Naive thymus-derived CD4-positive, alpha-beta T cell (primary cell): ENCODE measurements around the gene ZSCAN26. TPM values are rescaled to one million over a fixed set of nuclear protein-coding genes. Genes with fewer than 3 reads are reported as not detected.

Experiments
- ATAC-seq: fragments of 150-1000 bp; cut with Tn5 transposase; 2 replicates; pipeline ENCODE4 v1.10.0; 2021; ENCODE audit warnings: mild to moderate bottlenecking, moderate library complexity
- CTCF ChIA-PET: fragments of 350-600 bp; sonication (Branson Sonifier 250); formaldehyde crosslinking; loops from one replicate; lab custom pipeline; 2021; ENCODE audit warnings: antibody characterized with exemption; lab: Charles Lee
- POLR2A ChIA-PET: fragments of 350-600 bp; sonication (Branson Sonifier 250); formaldehyde crosslinking; loops from one replicate; lab custom pipeline; 2021; ENCODE audit warnings: antibody characterized with exemption, inconsistent platforms; lab: Charles Lee
- DNase-seq, 9 donors: peaks; one replicate each; pipeline versions ENCODE4 v3.0.0 to v3.0.0-alpha.2; 2020 to 2022; ENCODE audit warnings: mixed read lengths in 1 of 9
- H3K27ac ChIP-seq: one replicate; pipeline ENCODE4 v1.7.0; 2013; ENCODE audit warnings: mild to moderate bottlenecking, low read depth, low read length, moderate library complexity
- H3K27me3 ChIP-seq, 2 donors: one replicate each; pipeline ENCODE4 v1.7.0; 2013; ENCODE audit warnings: low read length in 2 of 2, mild to moderate bottlenecking in 2 of 2, moderate library complexity in 2 of 2; ENCODE audit not compliant: control insufficient read depth in 2 of 2, insufficient read depth in 2 of 2
- H3K36me3 ChIP-seq, 3 experiments: 1 replicate in 2 of 3; 2 replicates in 1 of 3; pipeline ENCODE4 v1.7.0; 2013; ENCODE audit warnings: low read length in 3 of 3, mild to moderate bottlenecking in 3 of 3, moderate library complexity in 1 of 3; ENCODE audit not compliant: insufficient read depth in 3 of 3, control insufficient read depth in 2 of 3
- H3K4me1 ChIP-seq, 2 donors: one replicate each; pipeline ENCODE4 v1.7.0; 2013; ENCODE audit warnings: low read length in 2 of 2, mild to moderate bottlenecking in 2 of 2, moderate library complexity in 1 of 2; ENCODE audit not compliant: control insufficient read depth in 2 of 2, insufficient read depth in 2 of 2
- H3K4me3 ChIP-seq: 2 replicates; pipeline ENCODE4 v1.7.0; 2013; ENCODE audit warnings: mild to moderate bottlenecking, low read length
- H3K9me3 ChIP-seq, 3 experiments: 1 replicate in 2 of 3; 2 replicates in 1 of 3; pipeline ENCODE4 v1.7.0; 2013; ENCODE audit warnings: low read length in 3 of 3; ENCODE audit not compliant: control insufficient read depth in 2 of 3
- H3K27ac Mint-ChIP-seq, 9 donors: one replicate each; pipeline ENCODE4 v1.8.0; 2020 to 2022; ENCODE audit warnings: mixed read lengths in 9 of 9, mild to moderate bottlenecking in 8 of 9, moderate library complexity in 5 of 9, inconsistent platforms in 2 of 9
- H3K27me3 Mint-ChIP-seq, 5 donors: one replicate each; pipeline ENCODE4 v1.8.0; 2021 to 2022; ENCODE audit warnings: mixed read lengths in 5 of 5, mild to moderate bottlenecking in 1 of 5
- H3K36me3 Mint-ChIP-seq, 5 donors: one replicate each; pipeline ENCODE4 v1.8.0; 2020 to 2022; ENCODE audit warnings: mixed read lengths in 5 of 5, mild to moderate bottlenecking in 3 of 5, inconsistent platforms in 1 of 5
- H3K4me1 Mint-ChIP-seq, 7 donors: one replicate each; pipeline ENCODE4 v1.8.0; 2020 to 2022; ENCODE audit warnings: mixed read lengths in 7 of 7, mild to moderate bottlenecking in 3 of 7, inconsistent platforms in 1 of 7
- H3K4me3 Mint-ChIP-seq, 10 donors: one replicate each; pipeline ENCODE4 v1.8.0; 2020 to 2022; ENCODE audit warnings: mild to moderate bottlenecking in 10 of 10, mixed read lengths in 10 of 10, moderate library complexity in 6 of 10, inconsistent platforms in 2 of 10
- H3K9me3 Mint-ChIP-seq, 11 donors: one replicate each; pipeline ENCODE4 v1.8.0; 2020 to 2022; ENCODE audit warnings: mixed read lengths in 11 of 11, mild to moderate bottlenecking in 4 of 11, inconsistent platforms in 1 of 11, moderate library complexity in 1 of 11
- intact Hi-C, 2 donors: fragments of 100-400 bp; cut with micrococcal nuclease; formaldehyde crosslinking; loops; one replicate each; pipeline ENCODE4 v1.15.1; 2023
- polyA plus RNA-seq, 2 donors: library from polyadenylated mRNA; unstranded; fragments of 300-500 nt; fragmentation: Illumina TruSeq; gene quantifications; one replicate each; pipeline ENCODE4 v1.2.3, GENCODE V29; 2021
- total RNA-seq, 6 experiments: library from RNA in 5 of 6; stranded (reverse) in 5 of 6; gene quantifications; 1 replicate in 5 of 6; 2 replicates in 1 of 6; pipeline ENCODE4 v1.2.3 and lab custom pipeline; 2021 to 2026

Gene ZSCAN26
- total and polyA plus RNA-seq, 7 experiments from 2014 or later: 8.0 to 27.8 (median 15.5) TPM

DNA sequence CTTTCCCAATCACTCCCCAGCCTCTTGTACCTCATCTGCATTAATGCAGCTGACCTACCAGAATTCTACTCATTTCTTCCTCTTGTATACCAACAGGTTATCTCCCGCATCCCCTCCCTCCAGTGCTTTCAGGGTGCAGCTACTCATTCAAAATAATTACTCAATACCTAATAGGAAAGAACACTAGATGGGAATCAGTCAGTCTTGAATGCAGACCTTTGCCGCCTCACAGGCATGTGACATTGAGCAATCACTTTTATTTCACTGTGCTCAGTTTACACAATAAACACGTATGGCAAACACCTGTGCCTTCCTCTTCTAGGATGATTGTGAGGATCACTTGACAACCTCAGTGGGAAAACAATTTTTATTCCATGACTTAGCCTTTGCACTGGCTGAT lies 55.7 kb downstream of the ZSCAN26 start:
- Mint-ChIP-seq H3K27ac (no peak overlapping the region), H3K36me3 (peaks cover 9 to 25% (median 22%) of the 10 kb centered on the region in 5 donors), H3K27me3 (peaks cover 0 to 15% (median 11%) of the 10 kb centered on the region in 5 donors), H3K4me3 (no peak overlapping the region), H3K4me1 (no peaks in the 10 kb centered on the region), H3K9me3 (peaks cover 13 to 40% (median 24%) of the 10 kb centered on the region in 11 donors)
- DNase-seq (no peak), ATAC-seq (no peak)
- H3K4me3 ChIP-seq: no peak overlapping the region
- CTCF ChIA-PET: no interaction called here
- H3K9me3 ChIP-seq: peaks cover 0 to 16% (median 5%) of the 10 kb centered on the region in 3 experiments
- H3K27me3 ChIP-seq: no peaks in the 10 kb centered on the region
- POLR2A ChIA-PET: no interaction called here
- intact Hi-C loops: no loop called here
- peaks cover 0 to 5% (median 0%) of the 10 kb centered on the region in 3 experiments for H3K36me3 ChIP-seq
- H3K27ac ChIP-seq: no peak overlapping the region
- no peaks in the 10 kb centered on the region for H3K4me1 ChIP-seq

DNA sequence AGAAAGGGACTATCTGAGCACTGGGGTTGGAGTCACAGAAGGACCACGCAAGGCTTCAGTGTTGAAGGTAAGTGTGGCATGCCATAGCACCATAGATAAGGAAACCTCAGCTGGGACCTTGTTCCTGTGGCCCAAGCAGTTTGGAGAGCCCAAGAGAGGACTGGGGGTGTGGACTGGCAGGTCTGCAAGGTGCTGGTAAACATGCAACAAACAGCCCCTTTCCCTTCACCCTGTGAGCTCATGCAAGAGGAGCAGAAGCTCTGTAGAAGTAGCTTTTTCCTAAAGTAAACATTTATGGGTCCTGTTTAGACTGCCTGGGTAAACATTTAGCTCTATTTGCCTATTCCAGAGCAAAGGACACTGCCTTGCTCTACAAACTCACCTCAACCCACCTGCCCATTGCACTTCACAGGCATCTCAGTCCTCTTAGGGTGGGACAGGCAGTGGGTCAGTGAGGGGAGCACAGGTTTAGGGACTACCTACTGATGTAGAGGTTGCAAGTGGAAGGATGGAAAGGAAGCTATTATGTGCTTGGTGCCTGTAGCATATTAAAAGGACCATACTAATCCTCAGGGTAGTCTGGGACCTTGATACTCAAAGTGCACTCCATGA lies 57.0 kb downstream of the ZSCAN26 start:
- Mint-ChIP-seq H3K4me1 (no peaks in the 10 kb centered on the region), H3K4me3 (no peak overlapping the region), H3K9me3 (peaks cover 16 to 52% (median 33%) of the 10 kb centered on the region in 11 donors), H3K36me3 (peaks cover 9 to 30% (median 25%) of the 10 kb centered on the region in 5 donors), H3K27ac (no peak overlapping the region), H3K27me3 (peaks cover 0 to 15% (median 11%) of the 10 kb centered on the region in 5 donors)
- CTCF ChIA-PET: no interaction called here
- H3K27ac ChIP-seq: no peak overlapping the region
- peaks cover 0 to 5% (median 0%) of the 10 kb centered on the region in 3 experiments for H3K36me3 ChIP-seq
- H3K27me3 ChIP-seq: no peaks in the 10 kb centered on the region
- H3K9me3 ChIP-seq: peaks cover 0 to 17% (median 5%) of the 10 kb centered on the region in 3 experiments
- intact Hi-C loops: no loop called here
- H3K4me3 ChIP-seq: no peak overlapping the region
- POLR2A ChIA-PET: no interaction called here
- DNase-seq: no peak
- H3K4me1 ChIP-seq: no peaks in the 10 kb centered on the region
- ATAC-seq: no peak

DNA sequence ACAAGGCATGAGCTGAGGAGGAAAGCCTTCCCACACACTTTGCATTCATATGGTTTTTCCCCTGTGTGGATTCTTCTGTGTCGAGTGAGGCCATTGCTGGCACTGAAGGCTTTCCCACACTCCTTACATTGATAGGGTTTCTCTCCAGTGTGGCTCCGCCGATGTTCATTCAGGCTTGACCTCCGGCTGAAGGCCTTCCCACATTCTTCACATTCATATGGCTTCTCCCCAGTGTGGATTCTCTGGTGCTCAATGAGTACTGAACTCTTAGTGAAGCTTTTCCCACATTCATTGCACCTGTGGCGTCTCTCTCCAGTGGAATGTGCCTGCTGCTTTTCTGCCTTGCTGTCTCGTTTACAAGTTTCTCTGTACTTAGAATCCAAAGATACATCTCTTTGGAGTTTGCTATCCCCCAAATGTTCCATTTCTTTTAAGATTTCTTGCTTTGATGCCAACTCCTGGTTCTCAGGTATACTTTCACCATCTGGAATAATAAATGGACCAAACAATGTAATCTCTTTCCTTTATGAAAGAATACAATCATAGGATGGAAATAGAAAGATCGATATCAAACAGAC lies 59.5 kb downstream of the ZSCAN26 start:
- Histone ChIP-seq H3K4me1 (no peaks in the 10 kb centered on the region), H3K4me3 (no peak overlapping the region), H3K27me3 (no peaks in the 10 kb centered on the region), H3K36me3 (peaks cover 0 to 5% (median 0%) of the 10 kb centered on the region in 3 experiments), H3K27ac (no peak overlapping the region), H3K9me3 (peaks cover 0 to 17% (median 5%) of the 10 kb centered on the region in 3 experiments)
- H3K27me3 Mint-ChIP-seq: peaks cover 0 to 15% (median 11%) of the 10 kb centered on the region in 5 donors
- ChIA-PET POLR2A (no interaction called here), CTCF (no interaction called here)
- peaks cover 9 to 27% (median 26%) of the 10 kb centered on the region in 5 donors for H3K36me3 Mint-ChIP-seq
- no peak overlapping the region for H3K4me3 Mint-ChIP-seq
- no peak for ATAC-seq
- no peaks in the 10 kb centered on the region for H3K4me1 Mint-ChIP-seq
- intact Hi-C loops: no loop called here
- H3K9me3 Mint-ChIP-seq: peaks cover 17 to 52% (median 30%) of the 10 kb centered on the region in 11 donors
- DNase-seq: no peak
- no peak overlapping the region for H3K27ac Mint-ChIP-seq

Other genes starting within 250 kb of the ZSCAN26 start
- gene ZNF165, start 186.6 kb upstream of the ZSCAN26 start, total RNA-seq: 1 to 10 TPM in 2 of 5 experiments, under 1 TPM in 3; 0.41 to 6.5 (median 0.92) TPM
- gene ZNF165, start 186.6 kb upstream of the ZSCAN26 start, polyA plus RNA-seq: 1 to 10 TPM; 1.1 to 1.6 TPM
- gene ZSCAN16, start 142.5 kb upstream of the ZSCAN26 start, total RNA-seq: 10 to 100 TPM in 2 of 5 experiments, 1 to 10 TPM in 3; 6.4 to 13.9 (median 7.6) TPM
- 10 to 100 TPM; 13.6 to 15.7 TPM for gene ZSCAN16, start 142.5 kb upstream of the ZSCAN26 start, polyA plus RNA-seq
- gene ZKSCAN8, start 125.3 kb upstream of the ZSCAN26 start, total RNA-seq: 10 to 100 TPM; 23.8 to 46.7 (median 25.7) TPM
- 1 to 10 TPM in 1 of 2 donors, under 1 TPM in 1; 0.52 to 3.3 TPM for gene ZKSCAN8, start 125.3 kb upstream of the ZSCAN26 start, polyA plus RNA-seq
- 1 to 10 TPM in 2 of 5 experiments, under 1 TPM in 3; 0.59 to 5.2 (median 0.84) TPM for gene ZSCAN9, start 41.9 kb upstream of the ZSCAN26 start, total RNA-seq
- gene ZSCAN9, start 41.9 kb upstream of the ZSCAN26 start, polyA plus RNA-seq: 1 to 10 TPM in 1 of 2 donors, not detected in 1; 1.6 TPM
- 10 to 100 TPM in 2 of 5 experiments, 1 to 10 TPM in 3; 2.8 to 11.8 (median 8.7) TPM for gene ZKSCAN4, start 14.9 kb upstream of the ZSCAN26 start, total RNA-seq
- gene ZKSCAN4, start 14.9 kb upstream of the ZSCAN26 start, polyA plus RNA-seq: 1 to 10 TPM; 6.6 to 8.2 TPM
- gene NKAPL, start 7.8 kb upstream of the ZSCAN26 start, total RNA-seq: under 1 TPM in 4 of 5 experiments, not detected in 1; 0.12 to 0.30 (median 0.25) TPM
- gene NKAPL, start 7.8 kb upstream of the ZSCAN26 start, polyA plus RNA-seq: under 1 TPM; 0.12 to 0.21 TPM
- 1 to 10 TPM; 1.1 to 1.7 (median 1.2) TPM for gene PGBD1, start 14.4 kb downstream of the ZSCAN26 start, total RNA-seq
- gene PGBD1, start 14.4 kb downstream of the ZSCAN26 start, polyA plus RNA-seq: under 1 TPM; 0.60 to 0.89 TPM
- 1 to 10 TPM in 4 of 5 experiments, under 1 TPM in 1; 0.93 to 2.4 (median 1.2) TPM for gene ZSCAN31, start 69.0 kb downstream of the ZSCAN26 start, total RNA-seq
- 1 to 10 TPM in 1 of 2 donors, under 1 TPM in 1; 0.56 to 1.3 TPM for gene ZSCAN31, start 69.0 kb downstream of the ZSCAN26 start, polyA plus RNA-seq
- 10 to 100 TPM in 2 of 5 experiments, 1 to 10 TPM in 3; 3.3 to 13.2 (median 5.8) TPM for gene ZKSCAN3, start 82.8 kb downstream of the ZSCAN26 start, total RNA-seq
- 1 to 10 TPM; 3.0 to 3.4 TPM for gene ZKSCAN3, start 82.8 kb downstream of the ZSCAN26 start, polyA plus RNA-seq
- 10 to 100 TPM in 1 of 5 experiments, 1 to 10 TPM in 4; 2.9 to 10.3 (median 7.4) TPM for gene ZSCAN12, start 132.6 kb downstream of the ZSCAN26 start, total RNA-seq
- gene ZSCAN12, start 132.6 kb downstream of the ZSCAN26 start, polyA plus RNA-seq: 1 to 10 TPM; 3.2 to 3.8 TPM
- gene ZSCAN23, start 176.3 kb downstream of the ZSCAN26 start, total RNA-seq: 1 to 10 TPM; 1.4 to 3.4 (median 2.4) TPM
- under 1 TPM; 0.26 to 0.92 TPM for gene ZSCAN23, start 176.3 kb downstream of the ZSCAN26 start, polyA plus RNA-seq
- not detected for gene GPX6, start 248.7 kb downstream of the ZSCAN26 start, total RNA-seq
- not detected for gene GPX6, start 248.7 kb downstream of the ZSCAN26 start, polyA plus RNA-seq